Globus pallidus (tissue), 1 donor: Measurements from ENCODE around the gene HAGH.

ENCODE experiments used
- DNase-seq: peaks from one replicate; pipeline ENCODE4 v3.0.0-alpha.2; 2015; ENCODE audit warnings: low spot score

The HAGH gene

DNA sequence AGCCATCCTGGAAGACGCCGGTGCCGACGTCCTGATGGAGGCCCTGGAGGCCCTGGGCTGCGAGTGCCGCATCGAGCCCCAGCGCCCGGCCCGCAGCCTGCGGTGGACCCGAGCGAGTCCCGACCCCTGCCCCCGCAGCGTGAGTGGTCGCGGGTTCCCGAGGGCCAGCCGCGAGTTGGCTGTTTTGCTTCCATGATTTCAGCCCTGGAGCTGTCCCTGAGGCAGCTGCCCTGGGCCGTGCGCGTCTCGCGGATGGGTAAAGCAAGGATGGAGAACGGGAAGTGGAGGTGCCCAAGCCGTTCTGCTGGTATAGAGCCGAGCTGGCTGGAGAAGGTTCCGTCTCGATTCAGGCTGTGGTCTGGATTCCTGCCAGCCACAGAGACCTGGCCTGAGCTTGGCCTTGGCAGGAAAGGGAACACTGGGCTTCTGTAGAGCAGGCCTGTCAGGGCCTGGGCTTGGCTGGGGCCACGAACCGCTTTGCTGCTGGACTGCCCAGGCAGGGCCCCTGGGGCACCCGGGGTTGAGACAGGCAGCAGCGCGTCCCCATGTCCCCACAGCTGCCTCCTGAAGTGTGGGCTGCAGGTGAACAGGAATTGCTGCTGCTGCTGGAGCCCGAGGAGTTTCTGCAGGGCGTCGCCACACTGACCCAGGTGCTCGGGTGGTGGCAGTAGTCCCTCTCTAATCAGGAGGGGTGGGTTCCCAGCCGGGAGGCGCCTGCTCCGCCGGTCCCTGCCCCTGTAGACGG lies 52.8 kb downstream of the HAGH start:
- DNase-seq, result no peak

DNA sequence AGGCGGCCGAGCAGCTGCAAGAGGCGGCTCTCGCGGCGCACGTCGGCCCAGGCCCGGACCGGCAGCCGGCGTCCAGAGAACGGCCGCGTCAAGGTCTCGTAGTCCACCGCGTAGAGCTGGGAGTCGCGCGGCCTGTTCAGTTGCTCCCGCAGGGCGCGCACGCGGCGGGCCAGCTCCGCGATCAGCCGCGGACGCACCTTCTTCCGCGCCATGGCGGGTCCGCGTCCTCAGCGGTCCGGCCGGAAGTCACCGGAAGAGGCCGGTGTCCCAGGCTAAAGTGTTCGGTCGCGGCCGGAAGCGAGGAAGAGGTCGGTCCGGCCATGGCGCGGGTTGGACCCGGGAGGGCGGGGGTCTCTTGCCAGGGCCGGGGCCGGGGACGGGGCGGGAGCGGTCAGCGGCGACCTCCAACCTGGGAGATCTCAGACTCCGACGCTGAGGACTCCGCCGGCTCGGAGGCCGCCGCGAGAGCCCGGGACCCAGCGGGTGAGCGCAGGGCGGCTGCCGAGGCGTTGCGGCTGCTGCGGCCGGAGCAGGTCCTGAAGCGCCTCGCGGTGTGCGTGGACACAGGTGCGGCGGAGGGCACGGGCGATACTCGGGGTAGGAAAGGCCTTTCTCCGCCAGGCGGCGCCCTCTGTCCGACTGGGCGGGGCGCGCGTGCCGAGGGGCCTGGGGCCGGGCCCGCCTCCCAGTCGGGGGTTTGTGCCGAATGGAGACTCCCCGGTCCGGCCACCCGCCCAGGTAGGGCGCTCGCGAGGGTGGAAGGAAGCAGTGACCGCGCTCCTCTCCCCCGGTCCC lies 53.5 kb downstream of the HAGH start, which contains the start of gene MRPS34:
Gene MRPS34, minus strand, starts transcription at position 227 of the 795 bp plus-strand sequence. Its CDS starts 15 bp downstream, at position 212.
- peak; percentile 74 for DNase-seq

DNA sequence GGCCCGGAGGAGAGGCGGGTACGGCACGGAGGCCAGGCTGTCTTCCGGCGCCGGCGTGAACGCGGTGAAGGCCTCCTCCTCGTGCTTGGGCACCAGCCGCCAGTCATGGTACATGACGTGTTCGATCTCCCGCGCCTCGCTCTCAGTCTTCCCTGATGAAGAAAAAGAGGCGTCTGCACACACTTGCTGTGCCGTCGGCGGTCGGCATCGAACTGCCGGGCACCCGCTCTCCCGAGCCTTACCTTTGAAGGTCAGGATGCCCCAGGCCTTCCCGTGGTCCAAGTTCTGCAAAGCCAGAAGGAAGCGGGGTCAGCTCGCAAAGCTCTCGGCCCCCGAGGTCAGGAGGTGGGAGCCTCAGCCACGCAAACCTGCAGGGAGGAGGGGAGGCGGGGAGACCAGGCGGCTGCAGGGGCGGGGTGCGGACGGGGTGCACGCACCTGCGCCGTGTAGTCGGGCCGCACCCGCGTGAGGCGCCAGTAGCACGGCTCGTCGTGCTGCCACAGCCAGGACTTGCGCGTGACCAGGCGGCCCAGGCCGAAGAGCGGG lies 54.2 kb downstream of the HAGH start, which contains the start of gene EME2:
Gene EME2, plus strand, starts transcription at position 449 of the 546 bp plus-strand sequence. CDS start 418 bp downstream, outside the sequence.
- DNase-seq, result no peak

DNA sequence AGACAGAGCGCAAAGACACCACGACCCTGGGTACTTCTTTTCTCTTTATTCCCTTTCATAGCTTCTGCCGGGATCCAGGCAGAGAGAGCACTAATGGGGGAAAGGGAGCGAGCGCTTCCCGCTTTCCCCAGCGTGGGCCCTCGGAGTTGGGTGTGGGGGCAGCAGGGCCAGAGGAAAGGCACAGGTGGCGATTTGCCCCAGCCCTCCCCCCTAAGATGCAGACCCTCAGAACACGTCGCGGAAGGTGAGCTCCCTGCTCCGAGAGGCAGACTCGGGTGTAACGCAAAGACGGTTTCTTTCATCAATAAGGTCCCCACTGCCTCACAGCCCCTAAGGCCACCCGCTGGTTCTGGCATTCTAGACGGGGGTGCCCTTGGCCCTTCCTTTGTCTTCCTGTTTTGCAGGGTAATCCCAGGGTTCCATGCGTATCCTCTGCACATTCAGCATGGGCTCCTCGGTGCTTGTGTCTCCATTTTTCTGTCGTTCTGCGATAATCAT lies 54.7 kb downstream of the HAGH start:
- DNase-seq, result no peak

DNA sequence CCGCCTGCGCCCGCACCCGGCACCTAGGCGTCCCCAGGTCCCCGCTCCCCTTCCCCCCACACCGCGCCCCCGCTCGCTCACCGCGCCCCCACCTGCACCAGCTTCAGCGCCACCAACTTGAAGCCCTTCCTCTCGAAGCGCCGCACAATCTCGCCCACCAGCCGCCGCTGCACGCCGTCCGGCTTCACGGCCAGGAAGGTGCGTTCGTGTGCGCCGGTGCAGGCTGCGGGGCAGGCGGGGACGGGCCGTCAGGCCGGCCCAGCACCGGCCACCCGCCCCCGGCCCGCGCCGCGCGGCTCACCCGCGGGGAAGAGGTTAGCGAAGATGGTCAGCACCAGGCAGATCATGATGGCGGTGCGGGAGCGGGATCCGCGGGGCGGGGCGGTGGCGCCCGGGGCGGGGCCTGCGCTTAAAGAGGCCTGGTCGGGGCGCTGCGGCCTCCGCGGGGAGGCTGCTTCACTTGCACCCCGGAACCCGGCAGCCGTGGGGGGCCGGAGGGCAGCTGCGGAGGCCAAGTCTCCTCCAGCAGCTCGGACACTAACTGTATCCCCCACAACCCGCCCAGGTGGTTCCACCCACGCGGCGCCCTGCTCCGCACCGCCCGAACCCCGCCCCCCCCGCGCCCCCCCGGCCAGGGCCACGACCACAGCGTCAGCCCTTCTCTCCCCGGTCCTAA lies 55.3 kb downstream of the HAGH start, which contains the start of gene NME3:
Gene NME3, minus strand, starts transcription at position 356 of the 676 bp plus-strand sequence. Its CDS starts 9 bp downstream, at position 347.
- peak; percentile 58 for DNase-seq

DNA sequence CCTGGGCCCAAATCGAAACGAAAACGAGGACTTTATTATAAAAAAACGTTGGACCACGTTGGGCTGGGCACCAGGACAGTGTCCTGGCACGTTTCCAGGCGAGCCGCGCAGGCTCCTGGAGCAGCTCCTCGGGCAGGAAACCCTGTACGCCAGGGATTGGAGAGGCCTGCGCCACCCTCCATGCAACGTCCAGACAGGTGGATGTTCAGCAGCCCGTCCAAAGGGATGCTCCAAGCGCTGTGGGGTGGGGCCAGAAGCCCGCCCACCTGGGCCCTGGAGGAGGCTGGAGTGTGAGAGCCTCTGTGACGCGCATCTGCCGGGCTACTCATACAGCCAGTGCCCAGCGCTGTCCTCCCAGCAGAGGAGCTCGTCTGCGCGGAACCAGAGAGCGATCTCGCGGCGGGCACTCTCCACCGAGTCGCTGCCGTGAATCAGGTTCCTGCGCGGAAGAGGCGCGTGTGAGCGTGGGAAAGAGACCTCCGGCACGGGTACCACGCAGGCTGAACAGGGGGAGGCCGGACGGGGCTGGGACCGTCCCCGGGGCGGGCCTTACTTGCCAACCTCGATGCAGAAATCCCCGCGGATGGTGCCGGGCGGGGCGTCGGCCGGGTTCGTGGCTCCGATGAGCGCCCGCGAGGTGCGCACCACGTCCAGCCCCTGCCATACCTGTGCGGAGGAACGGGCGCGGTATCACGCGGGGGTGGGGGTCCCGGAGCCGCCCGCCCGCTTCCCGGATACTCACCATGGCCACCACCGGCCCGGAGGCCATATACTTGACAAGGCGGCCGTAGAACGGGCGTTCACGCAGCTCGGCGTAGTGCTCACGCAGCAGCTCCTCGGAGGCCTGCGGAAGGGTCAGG lies 56.1 kb downstream of the HAGH start:
- DNase-seq, result peak; percentile 37

DNA sequence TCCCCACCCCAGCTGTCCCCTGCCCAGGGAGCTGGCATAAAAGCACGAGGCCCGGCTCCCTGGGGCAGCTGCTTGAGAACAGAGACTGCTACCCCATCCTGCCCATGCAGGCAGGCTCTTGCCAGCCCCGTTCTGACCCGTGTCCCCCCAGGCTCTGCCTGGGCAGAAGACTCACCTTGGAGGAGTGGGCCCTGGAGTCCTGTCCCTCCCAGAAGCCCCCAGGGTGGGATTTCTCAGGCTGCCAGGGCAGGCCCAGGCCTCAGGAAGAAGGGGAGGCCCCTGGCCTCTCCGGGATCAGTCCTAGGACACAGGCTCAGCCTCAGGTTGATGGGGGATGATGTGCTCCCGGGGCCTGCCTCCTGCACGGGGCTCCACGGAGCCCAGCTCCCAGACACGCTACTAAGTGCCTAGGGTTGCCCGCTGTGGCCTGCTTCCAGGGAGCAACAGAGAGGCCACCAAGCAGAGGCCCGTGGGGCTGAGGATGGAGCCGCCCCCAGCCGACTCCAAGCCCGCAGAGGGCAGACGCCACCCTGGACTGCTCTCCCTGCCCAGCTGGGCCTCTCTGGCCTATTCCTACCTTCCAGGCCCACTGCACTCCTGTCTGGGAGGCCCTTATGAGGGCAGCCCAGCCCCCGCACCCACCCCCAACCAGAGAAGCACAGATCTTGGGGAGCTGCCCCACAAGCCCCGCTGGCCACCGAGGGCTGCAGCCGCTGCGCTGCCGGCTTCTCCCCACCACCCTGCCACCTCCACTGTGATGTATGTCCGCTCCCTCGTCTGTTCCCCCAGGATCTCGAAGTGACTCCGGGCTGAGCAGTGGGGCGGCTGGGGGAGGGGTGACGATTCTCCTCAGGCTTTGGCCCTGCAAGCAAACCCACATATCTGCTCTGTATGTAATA lies 57.0 kb downstream of the HAGH start:
- no peak for DNase-seq

DNA sequence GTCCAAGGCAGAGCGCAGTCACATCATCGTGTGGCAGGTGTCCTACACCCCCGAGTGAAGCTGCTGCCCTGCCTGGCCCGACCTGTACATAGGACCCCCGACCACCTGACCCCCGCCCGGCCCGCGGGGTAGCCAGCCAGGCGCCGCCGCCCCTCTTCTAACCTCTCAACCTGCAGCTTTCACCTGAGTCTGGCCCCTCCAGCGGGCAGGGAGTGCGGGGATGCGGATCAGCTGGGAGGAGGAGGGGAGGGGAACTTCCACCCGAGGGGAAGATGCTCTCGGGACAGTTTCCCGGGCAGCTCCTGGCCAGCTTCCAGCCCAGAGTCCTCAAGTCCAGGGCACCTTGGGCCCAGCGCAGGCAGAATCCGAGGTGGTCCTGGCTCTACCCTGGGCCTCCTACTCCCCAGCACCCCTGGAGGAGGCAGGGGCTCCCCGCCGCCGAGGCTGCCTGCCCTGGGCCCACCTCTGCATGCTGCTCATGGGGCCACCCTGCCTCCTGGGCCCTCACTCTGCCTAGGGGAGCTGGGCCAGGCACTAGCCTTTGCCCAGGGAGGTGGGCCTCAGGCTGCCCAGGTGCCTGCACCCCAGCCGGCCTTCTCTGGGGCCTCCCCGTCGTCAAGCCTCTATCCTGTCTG lies 57.7 kb downstream of the HAGH start:
- no peak for DNase-seq

DNA sequence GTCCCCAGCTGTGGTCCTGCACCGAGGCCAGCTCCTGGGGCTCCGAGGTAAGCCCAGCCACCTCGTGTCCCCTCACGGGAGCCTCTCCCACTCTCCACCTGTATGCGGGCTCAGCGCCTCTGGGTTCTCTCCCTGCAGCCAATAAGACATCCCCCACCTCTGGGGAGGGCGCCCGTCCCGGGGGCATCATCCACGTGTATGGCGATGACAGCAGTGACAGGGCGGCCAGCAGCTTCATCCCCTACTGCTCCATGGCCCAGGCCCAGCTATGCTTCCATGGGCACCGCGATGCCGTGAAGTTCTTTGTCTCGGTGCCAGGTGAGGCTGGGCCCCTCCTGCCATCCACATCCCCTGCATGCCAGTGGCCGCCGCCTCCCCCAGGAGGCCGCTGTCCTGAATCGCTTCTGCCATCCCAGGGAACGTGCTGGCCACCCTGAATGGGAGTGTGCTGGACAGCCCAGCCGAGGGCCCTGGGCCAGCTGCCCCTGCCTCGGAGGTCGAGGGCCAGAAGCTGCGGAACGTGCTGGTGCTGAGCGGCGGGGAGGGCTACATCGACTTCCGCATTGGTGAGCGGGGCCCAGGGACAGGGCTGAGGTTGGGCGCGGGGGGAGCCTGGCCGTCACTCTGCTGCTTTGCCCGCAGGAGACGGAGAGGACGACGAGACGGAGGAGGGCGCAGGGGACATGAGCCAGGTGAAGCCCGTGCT lies 58.4 kb downstream of the HAGH start:
- no peak for DNase-seq

DNA sequence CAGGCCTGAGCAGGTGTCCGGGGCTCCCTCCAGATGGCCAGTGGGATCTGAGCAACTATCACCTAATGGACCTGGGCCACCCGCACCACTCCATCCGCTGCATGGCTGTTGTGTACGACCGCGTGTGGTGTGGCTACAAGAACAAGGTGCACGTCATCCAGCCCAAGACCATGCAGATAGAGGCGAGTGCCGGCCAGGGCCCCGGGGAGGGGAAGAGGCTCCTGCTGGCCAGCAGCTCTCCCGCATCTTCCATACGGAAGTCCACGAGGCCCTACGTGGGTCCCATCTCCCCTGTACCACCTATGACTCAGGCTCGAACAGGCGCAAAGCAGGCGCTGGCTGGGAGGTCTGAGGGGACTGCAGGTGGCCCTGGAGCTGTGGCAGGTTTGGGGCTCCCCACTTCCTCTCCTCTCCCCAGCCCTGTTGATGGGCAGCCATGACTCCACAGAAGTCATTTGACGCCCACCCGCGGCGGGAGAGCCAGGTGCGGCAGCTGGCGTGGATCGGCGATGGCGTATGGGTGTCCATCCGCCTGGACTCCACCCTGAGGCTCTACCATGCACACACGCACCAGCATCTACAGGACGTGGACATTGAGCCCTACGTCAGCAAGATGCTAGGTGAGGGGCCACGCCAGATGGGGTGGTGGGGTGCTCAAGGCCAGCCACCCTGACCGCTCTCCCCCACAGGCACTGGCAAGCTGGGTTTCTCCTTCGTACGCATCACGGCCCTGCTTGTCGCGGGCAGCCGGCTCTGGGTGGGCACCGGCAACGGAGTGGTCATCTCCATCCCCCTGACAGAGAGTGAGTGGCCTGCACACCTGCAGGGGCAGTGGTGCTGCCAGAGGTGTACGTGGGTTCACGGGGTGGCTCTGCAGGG lies 59.3 kb downstream of the HAGH start:
- no peak for DNase-seq

DNA sequence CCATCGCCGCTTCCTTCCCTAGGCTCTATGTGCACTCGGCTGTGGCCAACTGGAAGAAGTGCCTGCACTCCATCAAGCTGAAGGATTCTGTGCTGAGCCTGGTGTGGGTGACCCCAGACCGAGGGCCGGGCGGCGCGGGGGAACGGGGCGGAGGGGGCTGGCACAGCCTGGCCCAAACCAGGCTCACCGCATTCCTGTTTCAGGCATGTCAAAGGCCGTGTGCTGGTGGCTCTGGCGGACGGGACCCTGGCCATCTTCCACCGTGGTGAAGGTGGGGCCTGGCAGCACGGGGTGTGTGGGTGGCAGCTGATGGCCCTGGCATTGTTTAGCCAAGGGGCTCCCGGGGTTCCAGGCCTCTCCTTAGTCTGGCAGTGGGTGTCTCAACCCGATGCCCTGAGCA lies 59.9 kb downstream of the HAGH start:
- no peak for DNase-seq

DNA sequence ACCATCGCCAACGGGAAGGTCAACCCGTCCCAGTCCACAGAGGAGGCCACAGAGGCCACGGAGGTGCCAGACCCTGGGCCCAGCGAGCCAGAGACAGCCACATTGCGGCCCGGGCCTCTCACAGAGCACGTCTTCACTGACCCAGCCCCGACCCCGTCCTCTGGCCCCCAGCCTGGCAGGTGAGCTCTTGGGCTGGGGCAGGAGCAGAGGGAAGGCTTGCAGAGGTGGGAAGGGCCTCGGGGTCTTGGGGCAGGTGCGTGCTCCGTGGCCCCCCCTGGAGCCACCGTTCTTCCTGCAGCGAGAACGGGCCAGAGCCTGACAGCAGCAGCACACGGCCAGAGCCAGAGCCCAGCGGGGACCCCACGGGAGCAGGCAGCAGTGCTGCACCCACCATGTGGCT lies 60.4 kb downstream of the HAGH start:
- no peak for DNase-seq

DNA sequence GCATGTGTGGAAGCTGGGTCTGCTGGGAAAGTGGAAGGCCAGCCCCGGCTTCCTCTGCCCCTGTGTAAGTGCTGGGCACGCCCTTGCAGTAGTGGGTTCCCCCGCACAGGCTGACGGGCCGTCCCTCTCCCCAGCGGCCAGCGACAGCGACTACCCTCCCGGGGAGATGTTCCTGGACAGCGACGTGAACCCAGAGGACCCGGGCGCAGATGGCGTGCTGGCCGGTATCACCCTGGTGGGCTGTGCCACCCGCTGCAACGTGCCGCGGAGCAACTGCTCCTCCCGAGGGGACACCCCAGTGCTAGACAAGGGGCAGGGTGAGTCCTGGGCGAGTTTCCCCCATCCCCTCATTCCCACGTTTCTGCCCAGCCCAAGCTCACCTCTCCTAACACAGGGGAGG lies 60.8 kb downstream of the HAGH start:
- DNase-seq, result no peak

DNA sequence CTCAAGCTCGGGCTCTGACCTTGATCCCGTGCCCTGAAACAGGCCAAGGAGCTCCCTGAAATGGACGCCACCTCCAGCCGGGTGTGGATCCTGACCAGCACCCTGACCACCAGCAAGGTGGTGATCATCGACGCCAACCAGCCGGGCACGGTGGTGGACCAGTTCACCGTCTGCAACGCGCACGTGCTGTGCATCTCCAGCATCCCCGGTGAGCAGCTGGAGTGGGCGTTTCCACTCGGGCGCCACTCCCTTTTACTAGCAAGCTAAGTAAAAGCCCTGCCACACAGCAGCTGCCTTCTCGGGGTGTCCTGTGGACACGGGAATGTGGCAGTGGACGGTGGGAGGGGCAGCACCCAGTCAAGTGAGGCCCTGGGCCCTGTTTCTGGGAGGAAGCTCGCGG lies 61.7 kb downstream of the HAGH start:
- no peak for DNase-seq

DNA sequence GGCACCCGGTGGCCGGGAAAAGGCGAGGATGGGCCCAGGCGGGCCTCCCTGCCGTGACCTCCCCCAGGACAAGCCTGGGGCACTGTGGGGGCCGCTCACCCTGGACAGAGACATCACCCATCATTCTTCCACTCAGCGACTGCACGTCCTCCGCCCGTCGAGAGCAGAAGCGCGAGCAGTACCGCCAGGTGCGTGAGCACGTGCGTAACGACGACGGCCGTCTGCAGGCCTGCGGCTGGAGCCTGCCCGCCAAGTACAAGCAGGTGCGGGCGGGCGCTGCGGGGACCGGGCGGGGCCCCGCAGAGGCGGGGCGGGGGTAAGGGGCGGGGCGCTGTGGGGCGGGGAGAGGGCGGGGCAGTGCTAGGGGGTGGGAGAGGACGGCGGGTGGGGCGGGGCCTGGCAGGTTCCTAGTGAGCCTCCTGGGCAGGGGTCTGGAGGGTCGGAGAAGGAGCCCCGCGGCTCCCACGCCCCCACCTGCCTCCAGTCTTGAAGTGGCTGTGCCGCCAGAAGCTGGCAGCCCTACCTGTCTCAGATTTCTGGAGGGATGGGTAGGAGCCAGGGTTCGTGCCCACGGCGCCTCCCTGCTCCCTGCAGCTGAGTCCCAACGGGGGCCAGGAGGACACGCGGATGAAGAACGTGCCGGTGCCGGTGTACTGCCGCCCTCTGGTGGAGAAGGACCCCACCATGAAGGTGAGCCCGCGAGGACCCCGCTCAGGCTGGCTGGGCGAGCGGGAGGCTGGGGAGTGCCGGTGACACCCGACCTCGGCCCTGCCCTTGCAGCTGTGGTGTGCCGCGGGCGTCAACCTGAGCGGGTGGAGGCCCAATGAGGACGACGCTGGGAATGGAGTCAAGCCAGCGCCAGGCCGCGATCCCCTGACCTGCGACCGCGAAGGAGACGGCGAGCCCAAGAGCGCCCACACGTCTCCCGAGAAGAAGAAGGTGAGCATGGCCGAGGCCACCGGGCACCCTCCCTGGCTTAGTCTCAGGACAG lies 62.8 kb downstream of the HAGH start:
- no peak for DNase-seq

DNA sequence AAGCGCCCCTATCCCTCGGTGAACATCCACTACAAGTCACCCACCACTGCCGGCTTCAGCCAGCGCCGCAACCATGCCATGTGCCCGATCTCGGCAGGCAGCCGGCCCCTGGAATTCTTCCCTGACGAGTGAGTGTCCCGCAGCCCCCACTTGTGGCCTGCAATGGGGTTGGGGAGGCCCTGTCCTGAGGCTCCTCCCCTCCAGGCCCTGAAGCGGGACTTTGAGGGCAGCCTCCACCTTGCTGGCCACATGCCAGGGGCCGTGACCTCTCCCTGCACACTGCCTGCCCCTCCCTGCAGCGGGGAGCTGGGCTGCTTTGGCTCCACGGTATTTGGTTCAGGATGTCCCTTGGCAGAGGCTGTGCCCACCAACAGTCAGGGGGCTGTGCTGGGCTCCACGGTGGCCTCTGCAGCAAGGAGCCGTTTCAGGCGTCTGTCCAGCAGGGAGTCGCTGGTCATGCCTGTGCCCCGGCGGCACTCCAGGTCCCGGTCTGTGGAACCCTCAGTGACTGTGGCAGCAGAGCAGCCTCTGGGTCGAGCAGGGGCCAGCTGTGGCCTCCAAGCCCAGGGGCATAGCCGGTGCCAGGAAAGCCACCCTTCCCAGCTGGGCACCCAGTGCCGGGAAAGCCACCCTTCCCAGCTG lies 63.6 kb downstream of the HAGH start:
- no peak for DNase-seq
